IPS-NIHi7 (cell line): ENCODE measurements around the gene SP140.
"Not testable (repeated sequence)": the region's sequence is repeated elsewhere in the genome, so short reads cannot be mapped to it uniquely, and the experiment has no call there.

Experiments used
- DNase-seq: peaks from one replicate; pipeline ENCODE4 v3.0.0; 2012; ENCODE audit warnings: mixed read lengths; ENCODE audit errors: extremely low spot score

The SP140 gene

GRCh38 chr2:230226051-230226551 is 565 bp downstream of the SP140 start:
- DNase-seq = no peak

- DNase-seq = no peak
These were observed 1.7 kb downstream of the SP140 start for GRCh38 chr2:230227216-230227615.

DNA sequence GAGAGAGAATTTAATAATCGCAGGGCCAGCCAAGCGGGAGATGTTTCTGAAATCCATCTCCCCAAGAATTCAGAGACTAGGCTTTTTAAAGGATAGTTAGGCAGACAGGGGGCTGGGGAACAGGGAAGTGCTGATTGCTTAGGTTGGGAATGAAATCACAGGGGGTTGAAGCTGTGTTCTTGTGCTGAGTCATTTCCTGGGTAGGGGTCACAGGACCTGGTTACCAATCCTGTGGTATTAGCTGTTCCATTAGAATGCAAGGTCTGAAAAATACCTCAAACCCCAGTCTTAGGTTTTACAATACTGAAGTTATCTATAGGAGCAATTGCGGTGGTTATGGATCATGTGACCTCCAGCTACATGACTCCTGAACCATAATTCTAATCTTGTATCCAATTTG is 4.6 kb downstream of the SP140 start:
- DNase-seq = no peak

- no peak for DNase-seq
These were observed 5.1 kb downstream of the SP140 start for GRCh38 chr2:230230496-230231200.

DNA sequence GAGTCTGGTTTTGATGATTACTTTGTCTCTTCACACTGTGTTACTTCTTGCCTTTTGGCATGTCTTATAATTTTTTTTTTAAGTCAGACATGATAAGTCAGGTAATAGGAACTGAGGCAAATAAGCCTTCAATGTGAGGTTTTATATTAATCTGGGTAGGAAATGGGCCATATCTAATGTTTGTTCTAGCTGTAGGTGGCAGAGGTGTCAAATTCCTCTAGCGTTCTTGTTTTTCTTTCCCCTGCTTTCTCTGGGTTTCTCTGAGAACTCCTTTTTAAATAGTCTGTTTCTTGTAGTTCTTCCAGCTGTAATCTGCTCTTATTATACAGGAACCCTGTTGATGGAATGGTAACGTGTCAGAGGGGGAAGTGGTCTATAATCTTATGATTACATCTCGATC is 5.7 kb downstream of the SP140 start:
- DNase-seq = no peak

DNA sequence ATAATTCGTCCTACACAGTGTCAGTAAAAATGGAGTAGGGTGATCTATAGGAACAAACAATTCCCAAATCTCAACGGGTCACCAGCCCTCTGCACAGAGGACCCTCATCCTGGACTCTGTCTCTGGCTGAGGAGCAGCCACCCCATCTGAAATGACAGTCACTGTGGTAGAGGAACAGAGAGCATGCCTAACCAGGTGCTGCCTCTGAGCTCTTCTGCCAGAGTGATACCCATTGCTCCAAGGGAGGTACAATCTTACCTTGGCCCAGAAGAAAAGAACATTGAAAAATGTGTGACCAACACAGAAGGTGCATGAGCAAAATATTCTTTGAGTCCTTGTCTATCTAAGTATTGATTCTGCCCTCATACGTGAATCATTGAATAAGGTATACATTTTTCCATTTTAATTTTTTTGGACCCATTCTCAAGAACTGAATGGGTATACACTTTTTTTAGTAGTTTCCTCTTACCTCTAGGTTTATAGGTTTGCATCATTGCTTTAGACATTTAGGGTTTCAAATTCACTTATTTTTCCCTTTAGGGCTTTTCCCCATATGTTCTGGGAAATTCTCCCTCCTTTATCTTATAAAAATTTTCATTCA is 8.7 kb downstream of the SP140 start:
- no peak for DNase-seq

DNA sequence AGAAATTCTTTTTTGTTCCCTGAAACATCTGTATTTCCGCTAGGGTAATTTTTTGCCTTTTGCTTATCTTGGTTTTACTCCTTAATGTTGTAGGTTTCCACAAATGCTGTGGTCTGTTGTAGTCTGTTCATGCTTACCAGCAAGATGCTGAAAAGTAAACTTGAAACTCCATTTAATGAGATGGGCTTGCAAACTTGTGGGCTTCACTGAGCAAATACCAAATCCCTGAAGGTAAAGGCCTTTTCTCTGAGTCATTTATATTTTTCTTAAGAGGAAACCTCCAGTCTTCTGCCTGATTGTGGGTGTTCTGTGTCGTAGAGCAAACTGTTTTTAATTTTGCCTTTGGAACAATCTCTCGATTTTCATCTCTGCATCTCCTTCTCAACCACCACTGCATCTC is 9.3 kb downstream of the SP140 start:
- DNase-seq = no peak

DNA sequence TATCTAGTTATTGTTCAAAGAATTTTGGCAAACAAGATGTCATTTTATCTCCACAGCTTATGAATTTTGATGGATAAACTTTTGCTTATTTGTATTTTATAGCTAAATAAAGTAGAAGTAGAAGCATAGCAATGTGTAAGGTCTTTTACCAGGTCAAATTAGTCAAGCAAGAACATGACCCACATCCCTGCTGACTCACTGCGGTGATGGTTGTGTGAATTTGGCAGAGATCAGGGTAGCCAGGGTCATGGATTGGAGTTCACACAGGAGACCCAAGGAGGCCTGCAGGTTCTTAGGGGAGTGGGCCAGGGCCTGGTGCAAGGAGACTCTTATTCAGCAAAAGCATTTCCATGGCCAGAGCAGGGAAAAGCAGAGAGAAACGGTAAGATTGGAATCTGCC is 18.7 kb downstream of the SP140 start:
- no peak for DNase-seq

DNA sequence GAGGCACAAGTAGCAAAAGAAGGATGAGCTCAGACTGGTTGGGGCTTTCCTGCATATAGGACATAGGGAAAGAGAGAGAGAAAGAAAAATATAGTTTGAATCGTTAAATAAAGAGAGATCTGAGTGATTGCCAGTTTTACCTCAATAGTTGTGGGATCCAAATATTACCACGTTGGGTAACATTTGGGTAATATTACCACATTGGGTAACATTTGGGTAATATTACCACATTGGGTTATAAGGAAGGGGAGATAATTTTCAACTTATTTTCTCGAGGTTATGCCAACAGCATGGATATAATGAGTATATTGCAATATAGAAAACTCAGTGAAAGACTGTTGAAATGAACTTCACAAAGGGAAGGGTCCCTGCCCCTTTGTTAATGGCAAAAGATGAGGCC is 20.7 kb downstream of the SP140 start:
- DNase-seq = no peak

- DNase-seq = no peak
These were observed 24.7 kb downstream of the SP140 start for GRCh38 chr2:230250231-230250630.

GRCh38 chr2:230254152-230254881 is 28.8 kb downstream of the SP140 start:
- DNase-seq = no peak

- no peak for DNase-seq
These were observed 31.3 kb downstream of the SP140 start for GRCh38 chr2:230256733-230257332.

- no peak for DNase-seq
These were observed 32.9 kb downstream of the SP140 start for GRCh38 chr2:230258483-230258882.

GRCh38 chr2:230262246-230262645 is 36.7 kb downstream of the SP140 start:
- no peak for DNase-seq

DNA sequence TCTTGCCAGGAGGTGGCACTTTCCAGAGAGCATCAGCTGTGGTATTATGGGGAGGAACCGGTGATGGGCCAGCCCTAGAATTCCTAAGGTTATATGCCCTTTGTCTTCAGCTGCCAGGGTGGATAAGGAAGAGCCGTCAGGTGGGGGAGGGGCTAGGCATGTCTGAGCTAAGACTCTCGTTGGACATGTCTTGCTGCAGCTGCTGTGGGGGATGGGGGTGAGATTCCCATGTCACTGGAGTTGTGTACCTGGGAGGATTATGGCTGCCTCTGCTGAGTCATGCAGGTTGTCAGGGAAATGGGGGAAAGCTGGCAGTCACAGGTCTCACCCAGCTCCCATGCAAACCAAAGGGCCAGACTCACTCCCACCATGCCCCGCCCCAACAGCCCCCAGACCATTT is 39.4 kb downstream of the SP140 start:
- DNase-seq = not testable (repeated sequence)

DNA sequence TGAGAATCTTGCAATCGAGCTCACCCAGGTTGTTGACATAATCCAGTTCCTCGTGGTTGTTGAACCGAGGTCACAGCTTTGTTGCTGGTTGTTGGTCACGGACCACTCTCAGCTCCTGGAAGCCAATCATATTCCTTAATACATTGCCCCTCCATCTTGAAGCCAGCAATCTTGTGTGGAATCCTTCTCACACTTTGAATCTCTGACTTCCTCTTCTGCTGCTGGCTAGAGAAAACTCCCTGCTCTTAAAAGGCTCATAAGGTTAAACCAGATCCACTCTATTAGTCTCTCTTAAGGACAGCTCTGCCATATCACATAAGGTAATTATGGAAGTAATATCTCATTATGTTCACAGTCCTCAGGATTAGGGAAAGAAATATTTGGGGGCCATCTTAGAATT is 41.1 kb downstream of the SP140 start:
- no peak for DNase-seq

- no peak for DNase-seq
These were observed 41.5 kb downstream of the SP140 start for GRCh38 chr2:230267059-230267458.

- no peak for DNase-seq
These were observed 42.0 kb downstream of the SP140 start for GRCh38 chr2:230267556-230267955.

DNA sequence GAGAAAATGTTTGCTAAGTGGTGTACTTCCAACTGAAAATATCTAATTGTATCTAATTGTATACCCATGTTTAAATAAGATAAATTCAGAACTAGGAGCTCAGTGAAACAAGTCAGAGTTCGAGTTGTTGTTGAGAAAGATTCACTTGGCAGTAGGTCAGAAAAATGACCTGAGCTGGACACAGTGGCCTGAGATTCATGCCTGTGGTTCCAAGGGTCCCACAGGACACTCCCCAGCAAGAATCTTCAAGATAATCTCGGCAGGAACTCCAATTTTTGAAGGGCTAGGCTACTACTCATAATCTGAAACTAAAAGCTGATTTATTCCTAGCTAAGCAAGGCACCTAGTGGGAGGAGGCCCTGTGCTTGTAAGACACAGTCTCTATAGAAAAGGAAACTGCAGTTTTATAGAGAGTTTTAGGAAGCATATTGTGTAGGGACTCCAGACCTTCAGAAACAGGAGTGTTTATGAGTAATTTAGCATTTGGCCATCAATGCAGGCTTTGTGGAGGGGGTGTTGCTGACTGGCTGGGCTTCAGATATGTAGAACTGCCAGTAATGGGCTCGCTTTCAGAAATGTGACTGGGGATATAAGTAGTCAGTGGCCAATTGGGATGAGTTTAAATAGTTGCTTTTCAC is 43.2 kb downstream of the SP140 start:
- DNase-seq = no peak

DNA sequence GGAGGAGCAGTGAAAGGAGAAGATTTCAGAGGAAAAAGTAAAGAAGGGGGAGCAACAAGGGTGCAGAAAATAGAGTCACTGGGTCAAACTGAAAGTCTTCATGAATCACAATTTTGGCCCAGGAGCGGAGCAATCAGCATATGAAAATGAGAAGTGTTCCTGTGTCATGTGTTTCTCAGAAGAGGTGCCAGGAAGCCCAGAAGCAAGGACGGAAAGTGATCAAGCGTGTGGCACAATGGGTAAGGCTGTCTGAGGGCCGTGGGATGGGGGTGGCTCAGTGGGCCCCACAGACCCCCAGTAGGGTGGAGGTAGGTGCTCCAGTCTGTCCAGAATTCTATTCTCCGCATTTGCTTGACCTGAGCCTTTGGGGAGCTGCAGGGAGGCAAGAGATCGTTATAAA is 44.2 kb downstream of the SP140 start:
- no peak for DNase-seq

- DNase-seq = no peak
These were observed 57.4 kb downstream of the SP140 start for GRCh38 chr2:230282936-230283335.

GRCh38 chr2:230286048-230286447 is 60.5 kb downstream of the SP140 start:
- no peak for DNase-seq
